Lower leg skin (tissue), 4 donors: ENCODE data around the gene CHRM4. TPM values are rescaled to one million over a fixed set of nuclear protein-coding genes. Genes with fewer than 3 reads are reported as not detected.

Experiments
- DNase-seq, 2 donors: peaks; one replicate each; pipeline ENCODE4 v3.0.0-alpha.2; 2019; ENCODE audit warnings: low spot score in 2 of 2
- H3K4me3 ChIP-seq: fragments of 200-600 bp; sonication (generic); 2 replicates; pipeline ENCODE4 v1.5.1; 2017; ENCODE audit warnings: mild to moderate bottlenecking, low read depth; ENCODE audit not compliant: poor library complexity, severe bottlenecking
- CTCF ChIP-seq, 3 donors: fragments of 450-650 bp; IDR thresholded peaks; one replicate each; pipeline ENCODE4 v1.5.1; 2016; ENCODE audit warnings: antibody characterized with exemption in 3 of 3, mild to moderate bottlenecking in 3 of 3, moderate library complexity in 2 of 3
- POLR2A ChIP-seq, 2 donors: fragments of 450-650 bp; IDR thresholded peaks; one replicate each; pipeline ENCODE4 v1.6.1; 2016 to 2017; ENCODE audit warnings: antibody characterized with exemption in 2 of 2, mild to moderate bottlenecking in 1 of 2, moderate library complexity in 1 of 2
- WGBS, 2 donors: methylation state at CpG; one replicate each; pipeline ENCODE4 v1.1.5; 2018; 5-methylcytosine and 5-hydroxymethylcytosine counted together
- intact Hi-C: fragments of 100-400 bp; cut with DNase I; formaldehyde crosslinking; loops from one replicate; pipeline ENCODE4 v1.15.0; 2023; ENCODE audit warnings: low total_unique reads
- total RNA-seq, 4 donors: library from RNA; depleted of rRNA; stranded (reverse); fragments of >200 nt; gene quantifications; one replicate each; pipeline ENCODE4 v1.1.0, GENCODE V29; 2016

The CHRM4 gene
- total RNA-seq, 4 donors from 2014 or later: 1.2 to 8.1 (median 3.3) TPM

- intact Hi-C loops: no loop called here
- 24 to 31% methylated on average over 9 of the region's 9 CpGs for WGBS, 2 donors
- no peak for DNase-seq
- no peak for TF ChIP-seq POLR2A (IDR thresholded peaks at IDR 0.05)
- TF ChIP-seq CTCF (IDR thresholded peaks at IDR 0.05): no peak
- no peak overlapping the region for H3K4me3 ChIP-seq
Observed at GRCh38 chr11:46338636-46338987, 53.0 kb downstream of the CHRM4 start.

- TF ChIP-seq CTCF (IDR thresholded peaks at IDR 0.05) (no peak), POLR2A (IDR thresholded peaks at IDR 0.05) (no peak)
- WGBS, 2 donors: 84 to 92% methylated on average over 13 of the region's 13 CpGs
- intact Hi-C loops: no loop called here
- DNase-seq: no peak
- no peak overlapping the region for H3K4me3 ChIP-seq
Observed at GRCh38 chr11:46337626-46338345, 53.8 kb downstream of the CHRM4 start.

GRCh38 chr11:46336563-46337180, 54.9 kb downstream of the CHRM4 start:
- intact Hi-C loops: no loop called here
- 90 to 91% methylated on average over 12 of the region's 12 CpGs for WGBS, 2 donors
- TF ChIP-seq CTCF (IDR thresholded peaks at IDR 0.05): no peak
- TF ChIP-seq POLR2A (IDR thresholded peaks at IDR 0.05): no peak

GRCh38 chr11:46335890-46336562, 55.5 kb downstream of the CHRM4 start:
- intact Hi-C loops: no loop called here
- H3K4me3 ChIP-seq: no peak overlapping the region
- TF ChIP-seq CTCF (IDR thresholded peaks at IDR 0.05): no peak
- TF ChIP-seq POLR2A (IDR thresholded peaks at IDR 0.05): no peak
- no peak for DNase-seq
- WGBS, 2 donors: 87 to 89% methylated on average over 11 of the region's 11 CpGs

More at GRCh38 chr11:46336563-46337180, 54.9 kb downstream of the CHRM4 start:
- DNase-seq: no peak
- H3K4me3 ChIP-seq: no peak overlapping the region

GRCh38 chr11:46335271-46335670, 56.3 kb downstream of the CHRM4 start:
- no peak for TF ChIP-seq CTCF (IDR thresholded peaks at IDR 0.05)
- TF ChIP-seq POLR2A (IDR thresholded peaks at IDR 0.05): no peak
- DNase-seq: no peak
- H3K4me3 ChIP-seq: no peak overlapping the region
- intact Hi-C loops: no loop called here
- 94 to 95% methylated on average over 6 of the region's 6 CpGs for WGBS, 2 donors
